ENCODE data around the gene NCAPD2.

GRCh38 chr12:6535960-6536847, 42.3 kb downstream of the NCAPD2 start:
- TF ChIP-seq, protein P1, sequence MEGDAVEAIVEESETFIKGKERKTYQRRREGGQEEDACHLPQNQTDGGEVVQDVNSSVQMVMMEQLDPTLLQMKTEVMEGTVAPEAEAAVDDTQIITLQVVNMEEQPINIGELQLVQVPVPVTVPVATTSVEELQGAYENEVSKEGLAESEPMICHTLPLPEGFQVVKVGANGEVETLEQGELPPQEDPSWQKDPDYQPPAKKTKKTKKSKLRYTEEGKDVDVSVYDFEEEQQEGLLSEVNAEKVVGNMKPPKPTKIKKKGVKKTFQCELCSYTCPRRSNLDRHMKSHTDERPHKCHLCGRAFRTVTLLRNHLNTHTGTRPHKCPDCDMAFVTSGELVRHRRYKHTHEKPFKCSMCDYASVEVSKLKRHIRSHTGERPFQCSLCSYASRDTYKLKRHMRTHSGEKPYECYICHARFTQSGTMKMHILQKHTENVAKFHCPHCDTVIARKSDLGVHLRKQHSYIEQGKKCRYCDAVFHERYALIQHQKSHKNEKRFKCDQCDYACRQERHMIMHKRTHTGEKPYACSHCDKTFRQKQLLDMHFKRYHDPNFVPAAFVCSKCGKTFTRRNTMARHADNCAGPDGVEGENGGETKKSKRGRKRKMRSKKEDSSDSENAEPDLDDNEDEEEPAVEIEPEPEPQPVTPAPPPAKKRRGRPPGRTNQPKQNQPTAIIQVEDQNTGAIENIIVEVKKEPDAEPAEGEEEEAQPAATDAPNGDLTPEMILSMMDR (optimal IDR thresholded peaks at IDR 0.05 in 1 of 3, IDR thresholded peaks at IDR 0.05 in 1 of 3, conservative IDR thresholded peaks at IDR 0.05 in 1 of 3; ENCODE audit: extremely low read depth in 1 of 3, insufficient read depth in 2 of 3, low read length in 3 of 3) = no peak
- no peak for TF ChIP-seq EZH2 (IDR thresholded peaks at IDR 0.05; ENCODE audit: low read length)
